CD4-positive, alpha-beta memory T cell (primary cell): ENCODE data around the gene GAPDHS. TPM values are rescaled to one million over a fixed set of nuclear protein-coding genes. Genes with fewer than 3 reads are reported as not detected.

Source experiments
- CTCF ChIA-PET: fragments of 350-600 bp; sonication (Branson Sonifier 250); formaldehyde crosslinking; loops from one replicate; lab custom pipeline; 2021; ENCODE audit warnings: inconsistent platforms; ENCODE audit not compliant: partially characterized antibody; lab: Charles Lee
- POLR2A ChIA-PET: fragments of 350-600 bp; sonication (Branson Sonifier 250); formaldehyde crosslinking; loops from one replicate; lab custom pipeline; 2021; ENCODE audit not compliant: partially characterized antibody; lab: Charles Lee
- DNase-seq, 5 donors: peaks; one replicate each; pipeline versions ENCODE4 v3.0.0 to v3.0.0-alpha.2; 2020 to 2022; ENCODE audit warnings: mixed read lengths in 1 of 5
- H3K27ac ChIP-seq: one replicate; pipeline ENCODE4 v1.7.0; 2013; ENCODE audit warnings: low read depth, low read length
- H3K27me3 ChIP-seq: 2 replicates; pipeline ENCODE4 v1.7.0; 2013; ENCODE audit warnings: mild to moderate bottlenecking, low read length, moderate library complexity; ENCODE audit not compliant: insufficient read depth
- H3K36me3 ChIP-seq: 2 replicates; pipeline ENCODE4 v1.7.0; 2013; ENCODE audit warnings: mild to moderate bottlenecking, low read length, moderate library complexity; ENCODE audit not compliant: insufficient read depth
- H3K4me1 ChIP-seq: 2 replicates; pipeline ENCODE4 v1.7.0; 2013; ENCODE audit warnings: mild to moderate bottlenecking, low read length, moderate library complexity; ENCODE audit not compliant: insufficient read depth
- H3K4me3 ChIP-seq, 2 donors: one replicate each; pipeline ENCODE4 v1.7.0; 2013; ENCODE audit warnings: low read length in 2 of 2, mild to moderate bottlenecking in 1 of 2
- H3K9me3 ChIP-seq, 2 donors: one replicate each; pipeline ENCODE4 v1.7.0; 2013; ENCODE audit warnings: low read length in 2 of 2, control low read depth in 1 of 2; ENCODE audit not compliant: control insufficient read depth in 1 of 2
- H3K27ac Mint-ChIP-seq, 7 donors: one replicate each; pipeline ENCODE4 v1.8.0; 2020 to 2021; ENCODE audit warnings: mixed read lengths in 7 of 7, mild to moderate bottlenecking in 6 of 7, inconsistent platforms in 3 of 7, moderate library complexity in 3 of 7
- H3K27me3 Mint-ChIP-seq, 2 donors: one replicate each; pipeline ENCODE4 v1.8.0; 2020 to 2021; ENCODE audit warnings: mixed read lengths in 2 of 2
- H3K36me3 Mint-ChIP-seq, 2 donors: one replicate each; pipeline ENCODE4 v1.8.0; 2020 to 2021; ENCODE audit warnings: mixed read lengths in 2 of 2, inconsistent platforms in 1 of 2, mild to moderate bottlenecking in 1 of 2
- H3K4me1 Mint-ChIP-seq, 4 donors: one replicate each; pipeline ENCODE4 v1.8.0; 2020 to 2021; ENCODE audit warnings: mixed read lengths in 4 of 4, mild to moderate bottlenecking in 1 of 4
- H3K4me3 Mint-ChIP-seq, 8 donors: one replicate each; pipeline ENCODE4 v1.8.0; 2020 to 2021; ENCODE audit warnings: mixed read lengths in 8 of 8, mild to moderate bottlenecking in 7 of 8, moderate library complexity in 6 of 8, inconsistent platforms in 3 of 8
- H3K9me3 Mint-ChIP-seq, 8 donors: one replicate each; pipeline ENCODE4 v1.8.0; 2020 to 2021; ENCODE audit warnings: mixed read lengths in 8 of 8, mild to moderate bottlenecking in 5 of 8, inconsistent platforms in 3 of 8, moderate library complexity in 1 of 8
- intact Hi-C: fragments of 100-400 bp; cut with micrococcal nuclease; formaldehyde crosslinking; loops from one replicate; pipeline ENCODE4 v1.15.1; 2023
- polyA plus RNA-seq, 2 donors: library from polyadenylated mRNA; unstranded; fragments of 300-500 nt; fragmentation: Illumina TruSeq; gene quantifications; one replicate each; pipeline ENCODE4 v1.2.3, GENCODE V29; 2021
- total RNA-seq, 2 experiments: library from RNA; stranded (reverse); gene quantifications; one replicate each; pipeline ENCODE4 v1.2.3, GENCODE V29; 2021

GAPDHS gene
- total and polyA plus RNA-seq, 4 experiments from 2014 or later = not detected

DNA sequence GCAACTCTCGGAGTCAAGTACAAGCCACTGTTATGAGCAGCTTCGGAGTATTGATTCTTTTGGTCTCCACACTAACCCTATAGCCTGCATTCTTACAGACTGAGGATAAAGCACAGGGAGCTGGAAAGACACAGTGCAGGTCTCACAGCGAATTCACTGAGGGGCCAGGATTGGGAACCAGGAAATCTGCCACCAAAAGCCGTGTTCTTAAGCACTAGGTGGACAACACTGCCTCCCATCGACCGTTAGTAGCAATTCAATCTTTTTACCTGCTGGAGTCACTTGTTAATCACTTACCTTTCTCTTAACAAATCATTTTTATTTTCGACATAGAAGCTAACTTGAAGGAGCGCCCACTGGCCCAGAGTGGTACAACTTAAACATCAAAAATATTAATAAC, 59.0 kb downstream of the GAPDHS start:
- H3K36me3 Mint-ChIP-seq = no peaks in the 10 kb centered on the region
- Histone ChIP-seq H3K9me3 (no peaks in the 10 kb centered on the region), H3K27ac (no peak overlapping the region), H3K27me3 (no peaks in the 10 kb centered on the region), H3K36me3 (no peaks in the 10 kb centered on the region), H3K4me1 (no peaks in the 10 kb centered on the region), H3K4me3 (no peak overlapping the region)
- ChIA-PET CTCF (interaction anchor here (0.8 to 3.5 kb wide), 5 partner anchors 18 to 82 kb away, joined by 3 to 13 read pairs (median 5); partner anchors contain the start of gene COX6B1), POLR2A (interaction anchor here (0.8 kb wide), 1 partner anchor 82 kb away, joined by 3 read pairs; no protein-coding TSS in a partner anchor)
- intact Hi-C loops = loop anchor here (1.0 kb wide), 1 partner anchor 82 kb away; no protein-coding TSS in a partner anchor
- H3K9me3 Mint-ChIP-seq = no peaks in the 10 kb centered on the region
- H3K27me3 Mint-ChIP-seq = peaks cover 3 to 4% of the 10 kb centered on the region in 2 donors
- H3K27ac Mint-ChIP-seq = no peak overlapping the region
- H3K4me3 Mint-ChIP-seq = no peak overlapping the region
- DNase-seq = peak in 4 of 5 donors; percentile 14 to 34 (median 22)
- peaks cover 0 to 2% (median 1%) of the 10 kb centered on the region in 4 donors for H3K4me1 Mint-ChIP-seq

Other genes with a start within 250 kb of the GAPDHS start
- gene MAG, start 241.3 kb upstream of the GAPDHS start, total RNA-seq = not detected
- gene MAG, start 241.3 kb upstream of the GAPDHS start, polyA plus RNA-seq = not detected
- under 1 TPM; 0.30 to 0.32 TPM for gene CD22, start 204.3 kb upstream of the GAPDHS start, total RNA-seq
- 1 to 10 TPM in 1 of 2 donors, under 1 TPM in 1; 0.32 to 1.8 TPM for gene CD22, start 204.3 kb upstream of the GAPDHS start, polyA plus RNA-seq
- gene FFAR1, start 185.6 kb upstream of the GAPDHS start, total RNA-seq = not detected
- gene FFAR1, start 185.6 kb upstream of the GAPDHS start, polyA plus RNA-seq = not detected
- not detected for gene FFAR3, start 175.0 kb upstream of the GAPDHS start, total RNA-seq
- gene FFAR3, start 175.0 kb upstream of the GAPDHS start, polyA plus RNA-seq = not detected
- not detected for gene GPR42, start 162.4 kb upstream of the GAPDHS start, total RNA-seq
- not detected for gene GPR42, start 162.4 kb upstream of the GAPDHS start, polyA plus RNA-seq
- under 1 TPM in 1 of 2 experiments, not detected in 1; 0.15 TPM for gene FFAR2, start 85.2 kb upstream of the GAPDHS start, total RNA-seq
- gene FFAR2, start 85.2 kb upstream of the GAPDHS start, polyA plus RNA-seq = not detected
- not detected for gene KRTDAP, start 43.0 kb upstream of the GAPDHS start, total RNA-seq
- gene KRTDAP, start 43.0 kb upstream of the GAPDHS start, polyA plus RNA-seq = not detected
- gene DMKN, start 19.8 kb upstream of the GAPDHS start, total RNA-seq = 1 to 10 TPM in 1 of 2 experiments, under 1 TPM in 1; 0.97 to 1.4 TPM
- gene DMKN, start 19.8 kb upstream of the GAPDHS start, polyA plus RNA-seq = under 1 TPM in 1 of 2 donors, not detected in 1; 0.89 TPM
- gene SBSN, start 5.1 kb upstream of the GAPDHS start, total RNA-seq = not detected
- gene SBSN, start 5.1 kb upstream of the GAPDHS start, polyA plus RNA-seq = not detected
- 10 to 100 TPM; 41.3 to 41.9 TPM for gene TMEM147, start 12.2 kb downstream of the GAPDHS start, total RNA-seq
- gene TMEM147, start 12.2 kb downstream of the GAPDHS start, polyA plus RNA-seq = 100 to 1,000 TPM; 160 to 189 TPM
- gene ATP4A, start 30.2 kb downstream of the GAPDHS start, total RNA-seq = not detected
- gene ATP4A, start 30.2 kb downstream of the GAPDHS start, polyA plus RNA-seq = not detected
- gene PMIS2, start 52.7 kb downstream of the GAPDHS start, total RNA-seq = not detected
- gene PMIS2, start 52.7 kb downstream of the GAPDHS start, polyA plus RNA-seq = not detected
- gene HAUS5, start 79.3 kb downstream of the GAPDHS start, total RNA-seq = 10 to 100 TPM; 28.2 to 29.3 TPM
- gene HAUS5, start 79.3 kb downstream of the GAPDHS start, polyA plus RNA-seq = 1 to 10 TPM; 7.8 to 9.4 TPM
- gene RBM42, start 95.6 kb downstream of the GAPDHS start, total RNA-seq = 10 to 100 TPM; 53.0 to 55.8 TPM
- 10 to 100 TPM; 42.9 to 61.0 TPM for gene RBM42, start 95.6 kb downstream of the GAPDHS start, polyA plus RNA-seq
- gene ETV2, start 108.3 kb downstream of the GAPDHS start, total RNA-seq = 1 to 10 TPM in 1 of 2 experiments, not detected in 1; 1.3 TPM
- 1 to 10 TPM; 1.1 to 1.2 TPM for gene ETV2, start 108.3 kb downstream of the GAPDHS start, polyA plus RNA-seq
- gene COX6B1, start 114.9 kb downstream of the GAPDHS start, total RNA-seq = 100 to 1,000 TPM; 212 to 250 TPM
- 100 to 1,000 TPM; 747 to 810 TPM for gene COX6B1, start 114.9 kb downstream of the GAPDHS start, polyA plus RNA-seq
- under 1 TPM; 0.55 to 0.72 TPM for gene UPK1A, start 133.1 kb downstream of the GAPDHS start, total RNA-seq
- gene UPK1A, start 133.1 kb downstream of the GAPDHS start, polyA plus RNA-seq = not detected
- under 1 TPM; 0.49 to 0.50 TPM for gene ZBTB32, start 171.1 kb downstream of the GAPDHS start, total RNA-seq
- gene ZBTB32, start 171.1 kb downstream of the GAPDHS start, polyA plus RNA-seq = under 1 TPM in 1 of 2 donors, not detected in 1; 0.45 TPM
- 10 to 100 TPM; 83.4 to 84.3 TPM for gene KMT2B, start 184.5 kb downstream of the GAPDHS start, total RNA-seq
- gene KMT2B, start 184.5 kb downstream of the GAPDHS start, polyA plus RNA-seq = 1 to 10 TPM in 1 of 2 donors, not detected in 1; 2.8 TPM
- gene IGFLR1, start 209.0 kb downstream of the GAPDHS start, total RNA-seq = 100 to 1,000 TPM; 119 to 124 TPM
- gene IGFLR1, start 209.0 kb downstream of the GAPDHS start, polyA plus RNA-seq = 10 to 100 TPM; 93.9 to 99.5 TPM
- gene U2AF1L4, start 212.0 kb downstream of the GAPDHS start, total RNA-seq = 10 to 100 TPM; 60.5 to 65.2 TPM
- 10 to 100 TPM; 48.7 to 50.9 TPM for gene U2AF1L4, start 212.0 kb downstream of the GAPDHS start, polyA plus RNA-seq
- 10 to 100 TPM; 27.2 TPM for gene PSENEN, start 212.2 kb downstream of the GAPDHS start, total RNA-seq
- gene PSENEN, start 212.2 kb downstream of the GAPDHS start, polyA plus RNA-seq = 10 to 100 TPM; 84.6 to 89.9 TPM
- gene LIN37, start 215.1 kb downstream of the GAPDHS start, total RNA-seq = 10 to 100 TPM; 26.3 to 29.4 TPM
- gene LIN37, start 215.1 kb downstream of the GAPDHS start, polyA plus RNA-seq = 10 to 100 TPM in 1 of 2 donors, 1 to 10 TPM in 1; 8.3 to 13.3 TPM
- not detected for gene HSPB6, start 223.6 kb downstream of the GAPDHS start, total RNA-seq
- gene HSPB6, start 223.6 kb downstream of the GAPDHS start, polyA plus RNA-seq = not detected
- gene PROSER3, start 224.7 kb downstream of the GAPDHS start, total RNA-seq = 10 to 100 TPM; 45.1 to 46.5 TPM
- gene PROSER3, start 224.7 kb downstream of the GAPDHS start, polyA plus RNA-seq = 10 to 100 TPM in 1 of 2 donors, 1 to 10 TPM in 1; 2.0 to 11.8 TPM
- 10 to 100 TPM; 15.8 to 19.4 TPM for gene ARHGAP33, start 242.1 kb downstream of the GAPDHS start, total RNA-seq
- gene ARHGAP33, start 242.1 kb downstream of the GAPDHS start, polyA plus RNA-seq = under 1 TPM in 1 of 2 donors, not detected in 1; 0.29 TPM